SH-SY5Y (cell line): ENCODE data around the gene TMEM17.

Experiments
- GATA2 ChIP-seq: IDR thresholded peaks from 2 replicates; pipeline ENCODE4 v1.6.1; 2011; ENCODE audit warnings: mild to moderate bottlenecking, low read depth, low read length
- GATA3 ChIP-seq: IDR thresholded peaks from 2 replicates; pipeline ENCODE4 v1.6.1; 2011; ENCODE audit warnings: low read depth, mild to moderate bottlenecking, low read length, moderate library complexity

DNA sequence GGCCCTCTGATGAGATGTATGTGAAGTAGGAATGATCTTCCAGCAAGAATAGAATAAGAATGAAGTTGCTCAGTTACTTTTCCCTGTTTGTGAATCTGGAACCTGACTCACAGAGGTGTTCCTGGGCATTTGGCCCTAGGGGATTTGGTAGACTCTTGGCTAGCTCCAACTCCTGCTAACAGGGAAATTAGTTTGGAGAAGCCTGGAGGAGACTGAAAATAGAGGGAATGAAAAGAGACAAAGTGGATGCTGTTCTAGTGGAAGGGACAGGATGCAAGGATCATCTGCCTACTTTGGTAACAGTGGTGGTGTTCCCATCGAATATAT, 19.6 kb downstream of the TMEM17 start:
- no peak for TF ChIP-seq GATA3
- TF ChIP-seq GATA2: no peak
